BJ (cell line): ENCODE data around the gene C11orf91. TPM values are rescaled to one million over a fixed set of nuclear protein-coding genes. Genes with fewer than 3 reads are reported as not detected.

Experiments used
- CTCF ChIA-PET: fragments of 350-600 bp; formaldehyde crosslinking; extraction: SDS; loops from one replicate; lab custom pipeline; 2021; ENCODE audit warnings: antibody characterized with exemption, inconsistent platforms; lab: Yijun Ruan, JAX
- POLR2A ChIA-PET: fragments of 300-600 bp; sonication (Branson Sonifier 250); formaldehyde crosslinking; extraction: SDS; loops from one replicate; lab custom pipeline; 2021; ENCODE audit warnings: antibody characterized with exemption; lab: Charles Lee
- DNase-seq: peaks from one replicate; pipeline ENCODE4 v3.0.0-alpha.2; 2011; ENCODE audit warnings: low read depth
- H3K27me3 ChIP-seq: 2 replicates; pipeline ENCODE4 v1.6.0; 2011; ENCODE audit warnings: low read length; ENCODE audit not compliant: control insufficient read depth, insufficient read depth
- H3K36me3 ChIP-seq: 2 replicates; pipeline ENCODE4 v1.5.1; 2011; ENCODE audit warnings: low read length; ENCODE audit not compliant: control insufficient read depth, insufficient read depth
- H3K4me3 ChIP-seq: 2 replicates; pipeline ENCODE4 v1.5.1; 2011; ENCODE audit warnings: low read depth, mild to moderate bottlenecking, control low read depth, low read length
- CTCF ChIP-seq: IDR thresholded peaks from 2 replicates; pipeline ENCODE4 v1.5.1; 2011; ENCODE audit warnings: low read depth, mild to moderate bottlenecking, control low read depth, inconsistent platforms, low read length, moderate library complexity; ENCODE audit not compliant: insufficient read depth
- polyA plus RNA-seq: library from polyadenylated mRNA; depleted of rRNA; stranded (reverse); fragments of >200 nt; gene quantifications from 2 replicates; pipeline ENCODE4 v1.2.3, GENCODE V29; 2011

The C11orf91 gene
- polyA plus RNA-seq, 1 experiment = not detected

- Histone ChIP-seq H3K36me3 (no peaks in the 10 kb centered on the region), H3K4me3 (no peak overlapping the region), H3K27me3 (no peaks in the 10 kb centered on the region)
- no peak for TF ChIP-seq CTCF
- DNase-seq = no peak
- ChIA-PET POLR2A (no interaction called here), CTCF (no interaction called here)
Measured at GRCh38 chr11:33654594-33654993, 46.0 kb downstream of the C11orf91 start.

GRCh38 chr11:33652930-33653329 lies 47.7 kb downstream of the C11orf91 start:
- ChIA-PET POLR2A (no interaction called here), CTCF (no interaction called here)
- H3K36me3 ChIP-seq = no peaks in the 10 kb centered on the region
- no peak for TF ChIP-seq CTCF
- no peaks in the 10 kb centered on the region for H3K27me3 ChIP-seq
- DNase-seq = no peak
- no peak overlapping the region for H3K4me3 ChIP-seq

- ChIA-PET POLR2A (no interaction called here), CTCF (no interaction called here)
- no peak for DNase-seq
- no peak overlapping the region for H3K4me3 ChIP-seq
- no peak for TF ChIP-seq CTCF
- no peaks in the 10 kb centered on the region for H3K27me3 ChIP-seq
- no peaks in the 10 kb centered on the region for H3K36me3 ChIP-seq
Measured at GRCh38 chr11:33652431-33652830, 48.2 kb downstream of the C11orf91 start.

- ChIA-PET POLR2A (no interaction called here), CTCF (interaction anchor here (1.8 kb wide), 1 partner anchor 37 kb away, joined by 4 read pairs; no protein-coding TSS in a partner anchor)
- no peak for TF ChIP-seq CTCF
Measured at GRCh38 chr11:33651990-33652389, 48.6 kb downstream of the C11orf91 start.

GRCh38 chr11:33651555-33651954 lies 49.1 kb downstream of the C11orf91 start:
- H3K36me3 ChIP-seq = no peaks in the 10 kb centered on the region

More at GRCh38 chr11:33651990-33652389, 48.6 kb downstream of the C11orf91 start:
- Histone ChIP-seq H3K4me3 (no peak overlapping the region), H3K36me3 (no peaks in the 10 kb centered on the region), H3K27me3 (no peaks in the 10 kb centered on the region)
- DNase-seq = no peak

More at GRCh38 chr11:33651555-33651954, 49.1 kb downstream of the C11orf91 start:
- POLR2A ChIA-PET = no interaction called here
- TF ChIP-seq CTCF = no peak
- no peaks in the 10 kb centered on the region for H3K27me3 ChIP-seq
- DNase-seq = no peak
- CTCF ChIA-PET = interaction anchor here (1.8 kb wide), 1 partner anchor 38 kb away, joined by 4 read pairs; no protein-coding TSS in a partner anchor
- H3K4me3 ChIP-seq = no peak overlapping the region
